Measurements from ENCODE around the gene SLMAP. TPM values are rescaled to one million over a fixed set of nuclear protein-coding genes. Genes with fewer than 3 reads are reported as not detected.

The SLMAP gene
- total RNA-seq, 5 donors from 2014 or later (not counting 1 experiment from before 2014, with no cell fraction given): 57.4 to 78.8 (median 72.3) TPM

Other genes with a start within 250 kb of the SLMAP start
- gene DNAH12, start 212.0 kb upstream of the SLMAP start, total RNA-seq: under 1 TPM; 0.12 to 0.39 (median 0.25) TPM
- gene PDE12, start 200.0 kb upstream of the SLMAP start, total RNA-seq: 10 to 100 TPM; 23.0 to 32.5 (median 26.7) TPM
- gene ARF4, start 159.0 kb upstream of the SLMAP start, total RNA-seq: 10 to 100 TPM; 44.7 to 71.5 (median 47.3) TPM
- gene DENND6A, start 63.2 kb upstream of the SLMAP start, total RNA-seq: 10 to 100 TPM; 31.6 to 58.9 (median 35.6) TPM

All from T-cell (primary cell).